GM23338 (cell line): Measurements from ENCODE around the gene HLA-DOA. TPM values are rescaled to one million over a fixed set of nuclear protein-coding genes. Genes with fewer than 3 reads are reported as not detected.

Source experiments
- ATAC-seq: fragments of 200-7000 bp; cut with Tn5 transposase; 3 replicates; pipeline ENCODE4 v1.9.1; 2020
- DNase-seq: peaks from one replicate; pipeline ENCODE4 v3.0.0-alpha.2; 2015; ENCODE audit warnings: low spot score
- H2AFZ ChIP-seq: fragments of 200-600 bp; sonication (generic); 2 replicates; pipeline ENCODE4 v1.8.0; 2016; ENCODE audit warnings: antibody characterized with exemption, mild to moderate bottlenecking, moderate library complexity
- H3F3A ChIP-seq: fragments of 200-600 bp; sonication (generic); replicated peaks from 2 replicates; pipeline ENCODE4 v1.8.0; 2017; ENCODE audit warnings: antibody characterized with exemption, mixed run types, low read depth
- H3K27ac ChIP-seq: fragments of 200-600 bp; sonication (generic); 2 replicates; pipeline ENCODE4 v1.6.1; 2016; ENCODE audit warnings: low read depth
- H3K27me3 ChIP-seq: fragments of 200-600 bp; sonication (generic); 2 replicates; pipeline ENCODE4 v1.8.0; 2016; ENCODE audit warnings: mild to moderate bottlenecking, mixed run types, moderate library complexity; ENCODE audit not compliant: insufficient read depth
- H3K36me3 ChIP-seq: fragments of 200-600 bp; sonication (generic); 2 replicates; pipeline ENCODE4 v1.8.0; 2016; ENCODE audit warnings: mild to moderate bottlenecking; ENCODE audit not compliant: insufficient read depth
- H3K4me1 ChIP-seq: fragments of 200-600 bp; sonication (generic); 2 replicates; pipeline ENCODE4 v1.8.0; 2016; ENCODE audit warnings: mild to moderate bottlenecking, moderate library complexity; ENCODE audit not compliant: insufficient read depth
- H3K4me2 ChIP-seq: fragments of 200-600 bp; sonication (generic); 2 replicates; pipeline ENCODE4 v1.7.1; 2017; ENCODE audit warnings: mixed run types
- H3K4me3 ChIP-seq: fragments of 200-600 bp; sonication (generic); 2 replicates; pipeline ENCODE4 v1.6.1; 2016; ENCODE audit warnings: mixed run types
- H3K79me2 ChIP-seq: fragments of 200-600 bp; sonication (generic); replicated peaks from 2 replicates; pipeline ENCODE4 v1.8.0; 2017; ENCODE audit warnings: mild to moderate bottlenecking; ENCODE audit not compliant: insufficient read depth
- H3K9me2 ChIP-seq: fragments of 200-600 bp; sonication (generic); 2 replicates; pipeline ENCODE4 v1.8.0; 2017; ENCODE audit not compliant: insufficient read depth
- H4K20me1 ChIP-seq: fragments of 200-600 bp; sonication (generic); replicated peaks from 2 replicates; pipeline ENCODE4 v1.8.0; 2017; ENCODE audit warnings: mild to moderate bottlenecking; ENCODE audit not compliant: insufficient read depth
- H3K27ac Mint-ChIP-seq: 2 replicates; pipeline ENCODE4 v1.8.0; 2020; ENCODE audit warnings: inconsistent platforms, mild to moderate bottlenecking, moderate library complexity, mixed read lengths
- H3K27me3 Mint-ChIP-seq: 3 replicates; pipeline ENCODE4 v1.8.0; 2022; ENCODE audit warnings: low read depth, mild to moderate bottlenecking, moderate library complexity, mixed read lengths, inconsistent platforms; ENCODE audit not compliant: insufficient read depth, poor library complexity
- H3K36me3 Mint-ChIP-seq: 3 replicates; pipeline ENCODE4 v1.8.0; 2021; ENCODE audit warnings: low read depth, mild to moderate bottlenecking, inconsistent platforms, moderate library complexity, mixed read lengths
- H3K4me1 Mint-ChIP-seq: 3 replicates; pipeline ENCODE4 v1.8.0; 2020; ENCODE audit warnings: mild to moderate bottlenecking, inconsistent platforms, mixed read lengths
- H3K4me3 Mint-ChIP-seq: 3 replicates; pipeline ENCODE4 v1.8.0; 2021; ENCODE audit warnings: moderate library complexity, mild to moderate bottlenecking, inconsistent platforms, mixed read lengths
- H3K9me3 Mint-ChIP-seq: 3 replicates; pipeline ENCODE4 v1.8.0; 2020; ENCODE audit warnings: moderate library complexity, mild to moderate bottlenecking, inconsistent platforms, mixed read lengths
- CREB1 ChIP-seq: fragments of 250-450 bp; sonication (Bioruptor Pico); IDR thresholded peaks from 2 replicates; pipeline ENCODE4 v1.5.0; 2020; ENCODE audit warnings: low read depth, mild to moderate bottlenecking, moderate library complexity
- ETS1 ChIP-seq: IDR thresholded peaks from 2 replicates; pipeline ENCODE4 v1.6.1; 2016; ENCODE audit warnings: antibody characterized with exemption
- EZH2 ChIP-seq: fragments of 200-600 bp; sonication (generic); IDR thresholded peaks from one replicate; pipeline ENCODE4 v1.8.0; 2017; ENCODE audit warnings: antibody characterized with exemption, mild to moderate bottlenecking, low read depth; ENCODE audit not compliant: unreplicated experiment
- EZH2phosphoT487 ChIP-seq: fragments of 200-600 bp; sonication (generic); IDR thresholded peaks from one replicate; pipeline ENCODE4 v1.8.1; 2018; ENCODE audit warnings: antibody characterized with exemption; ENCODE audit not compliant: unreplicated experiment
- JUNB ChIP-seq: IDR thresholded peaks from one replicate; pipeline ENCODE4 v1.6.1; 2016; ENCODE audit warnings: antibody characterized with exemption; ENCODE audit not compliant: unreplicated experiment
- NANOG ChIP-seq: IDR thresholded peaks from 2 replicates; pipeline ENCODE4 v1.6.1; 2016; ENCODE audit warnings: antibody characterized with exemption, borderline replicate concordance
- POLR2AphosphoS5 ChIP-seq: IDR thresholded peaks from 2 replicates; pipeline ENCODE4 v1.6.1; 2016; ENCODE audit warnings: antibody characterized with exemption, low read depth
- STAT1 ChIP-seq: IDR thresholded peaks from one replicate; pipeline ENCODE4 v1.6.1; 2016; ENCODE audit warnings: antibody characterized with exemption; ENCODE audit not compliant: unreplicated experiment
- polyA plus RNA-seq: library from polyadenylated mRNA; unstranded; fragments of >200 nt; fragmentation: Nextera tagmentation; extraction: Ambion mirVana; gene quantifications from 2 replicates; pipeline ENCODE4 v1.2.1, GENCODE V29; 2016
- total RNA-seq: library from RNA; depleted of rRNA; stranded (reverse); fragments of >200 nt; shearing (Covaris generic); gene quantifications from 2 replicates; pipeline ENCODE4 v1.2.3, GENCODE V29; 2014; rRNA removed
- TF ChIP-seq, protein P1 (sequence below): fragments of 250-450 bp; sonication (Bioruptor Pico); IDR thresholded peaks from 2 replicates; pipeline ENCODE4 v1.5.0; 2020; ENCODE audit warnings: mild to moderate bottlenecking, moderate library complexity

The HLA-DOA gene
- total and polyA plus RNA-seq, 2 experiments from 2014 or later, result 4.8 to 30.5 TPM

DNA sequence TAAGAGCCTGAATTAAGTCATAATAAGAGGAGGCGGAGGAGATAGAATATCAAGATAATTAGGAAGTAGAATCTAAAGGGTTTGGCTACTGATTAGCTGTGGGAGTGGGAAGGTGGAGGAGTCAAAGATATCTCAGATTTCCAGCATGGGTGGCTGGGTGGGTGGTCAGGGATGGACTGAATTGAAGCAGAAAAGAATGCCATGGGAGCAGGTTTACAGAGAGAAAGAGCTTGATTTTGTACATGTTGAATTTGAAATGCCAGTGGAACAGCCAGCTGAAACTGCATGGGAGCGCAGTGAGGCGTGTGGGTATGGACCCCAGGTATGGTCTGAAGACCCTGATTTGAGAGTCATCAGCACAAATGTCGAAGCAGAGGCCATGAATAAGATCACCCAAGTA lies 55.1 kb downstream of the HLA-DOA start:
- TF ChIP-seq, protein P1, sequence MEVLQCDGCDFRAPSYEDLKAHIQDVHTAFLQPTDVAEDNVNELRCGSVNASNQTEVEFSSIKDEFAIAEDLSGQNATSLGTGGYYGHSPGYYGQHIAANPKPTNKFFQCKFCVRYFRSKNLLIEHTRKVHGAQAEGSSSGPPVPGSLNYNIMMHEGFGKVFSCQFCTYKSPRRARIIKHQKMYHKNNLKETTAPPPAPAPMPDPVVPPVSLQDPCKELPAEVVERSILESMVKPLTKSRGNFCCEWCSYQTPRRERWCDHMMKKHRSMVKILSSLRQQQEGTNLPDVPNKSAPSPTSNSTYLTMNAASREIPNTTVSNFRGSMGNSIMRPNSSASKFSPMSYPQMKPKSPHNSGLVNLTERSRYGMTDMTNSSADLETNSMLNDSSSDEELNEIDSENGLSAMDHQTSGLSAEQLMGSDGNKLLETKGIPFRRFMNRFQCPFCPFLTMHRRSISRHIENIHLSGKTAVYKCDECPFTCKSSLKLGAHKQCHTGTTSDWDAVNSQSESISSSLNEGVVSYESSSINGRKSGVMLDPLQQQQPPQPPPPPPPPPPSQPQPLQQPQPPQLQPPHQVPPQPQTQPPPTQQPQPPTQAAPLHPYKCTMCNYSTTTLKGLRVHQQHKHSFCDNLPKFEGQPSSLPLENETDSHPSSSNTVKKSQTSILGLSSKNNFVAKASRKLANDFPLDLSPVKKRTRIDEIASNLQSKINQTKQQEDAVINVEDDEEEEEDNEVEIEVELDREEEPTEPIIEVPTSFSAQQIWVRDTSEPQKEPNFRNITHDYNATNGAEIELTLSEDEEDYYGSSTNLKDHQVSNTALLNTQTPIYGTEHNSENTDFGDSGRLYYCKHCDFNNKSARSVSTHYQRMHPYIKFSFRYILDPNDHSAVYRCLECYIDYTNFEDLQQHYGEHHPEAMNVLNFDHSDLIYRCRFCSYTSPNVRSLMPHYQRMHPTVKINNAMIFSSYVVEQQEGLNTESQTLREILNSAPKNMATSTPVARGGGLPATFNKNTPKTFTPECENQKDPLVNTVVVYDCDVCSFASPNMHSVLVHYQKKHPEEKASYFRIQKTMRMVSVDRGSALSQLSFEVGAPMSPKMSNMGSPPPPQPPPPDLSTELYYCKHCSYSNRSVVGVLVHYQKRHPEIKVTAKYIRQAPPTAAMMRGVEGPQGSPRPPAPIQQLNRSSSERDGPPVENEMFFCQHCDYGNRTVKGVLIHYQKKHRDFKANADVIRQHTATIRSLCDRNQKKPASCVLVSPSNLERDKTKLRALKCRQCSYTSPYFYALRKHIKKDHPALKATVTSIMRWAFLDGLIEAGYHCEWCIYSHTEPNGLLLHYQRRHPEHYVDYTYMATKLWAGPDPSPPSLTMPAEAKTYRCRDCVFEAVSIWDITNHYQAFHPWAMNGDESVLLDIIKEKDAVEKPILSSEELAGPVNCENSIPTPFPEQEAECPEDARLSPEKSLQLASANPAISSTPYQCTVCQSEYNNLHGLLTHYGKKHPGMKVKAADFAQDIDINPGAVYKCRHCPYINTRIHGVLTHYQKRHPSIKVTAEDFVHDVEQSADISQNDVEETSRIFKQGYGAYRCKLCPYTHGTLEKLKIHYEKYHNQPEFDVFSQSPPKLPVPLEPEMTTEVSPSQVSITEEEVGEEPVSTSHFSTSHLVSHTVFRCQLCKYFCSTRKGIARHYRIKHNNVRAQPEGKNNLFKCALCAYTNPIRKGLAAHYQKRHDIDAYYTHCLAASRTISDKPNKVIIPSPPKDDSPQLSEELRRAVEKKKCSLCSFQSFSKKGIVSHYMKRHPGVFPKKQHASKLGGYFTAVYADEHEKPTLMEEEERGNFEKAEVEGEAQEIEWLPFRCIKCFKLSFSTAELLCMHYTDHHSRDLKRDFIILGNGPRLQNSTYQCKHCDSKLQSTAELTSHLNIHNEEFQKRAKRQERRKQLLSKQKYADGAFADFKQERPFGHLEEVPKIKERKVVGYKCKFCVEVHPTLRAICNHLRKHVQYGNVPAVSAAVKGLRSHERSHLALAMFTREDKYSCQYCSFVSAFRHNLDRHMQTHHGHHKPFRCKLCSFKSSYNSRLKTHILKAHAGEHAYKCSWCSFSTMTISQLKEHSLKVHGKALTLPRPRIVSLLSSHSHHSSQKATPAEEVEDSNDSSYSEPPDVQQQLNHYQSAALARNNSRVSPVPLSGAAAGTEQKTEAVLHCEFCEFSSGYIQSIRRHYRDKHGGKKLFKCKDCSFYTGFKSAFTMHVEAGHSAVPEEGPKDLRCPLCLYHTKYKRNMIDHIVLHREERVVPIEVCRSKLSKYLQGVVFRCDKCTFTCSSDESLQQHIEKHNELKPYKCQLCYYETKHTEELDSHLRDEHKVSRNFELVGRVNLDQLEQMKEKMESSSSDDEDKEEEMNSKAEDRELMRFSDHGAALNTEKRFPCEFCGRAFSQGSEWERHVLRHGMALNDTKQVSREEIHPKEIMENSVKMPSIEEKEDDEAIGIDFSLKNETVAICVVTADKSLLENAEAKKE (CRISPR knock-in tag), result no peak
- TF ChIP-seq CREB1 (no peak), JUNB (no peak), EZH2phosphoT487 (no peak), STAT1 (no peak), NANOG (no peak), POLR2AphosphoS5 (no peak), ETS1 (no peak), EZH2 (no peak)
- no peaks in the 10 kb centered on the region for H3K36me3 Mint-ChIP-seq

More for the DNA sequence above, 55.1 kb downstream of the HLA-DOA start:
- Histone ChIP-seq H3K9me2 (no peaks in the 10 kb centered on the region), H3K4me3 (no peak overlapping the region), H3K4me2 (no peak overlapping the region), H3K27me3 (no peaks in the 10 kb centered on the region), H4K20me1 (no peaks in the 10 kb centered on the region), H3K79me2 (no peaks in the 10 kb centered on the region), H3K36me3 (no peaks in the 10 kb centered on the region), H3K4me1 (peaks cover 8% of the 10 kb centered on the region; the same call in 1 of the 2 replicates), H2AFZ (no peak overlapping the region), H3K27ac (no peak overlapping the region), H3F3A (no peaks in the 10 kb centered on the region; the same call in 1 of the 2 replicates)
- Mint-ChIP-seq H3K4me1 (peaks cover 28% of the 10 kb centered on the region), H3K4me3 (no peak overlapping the region), H3K27me3 (no peaks in the 10 kb centered on the region), H3K9me3 (no peaks in the 10 kb centered on the region), H3K27ac (no peak overlapping the region)
- no peak for ATAC-seq
- DNase-seq, result no peak

Other genes starting within 250 kb of the HLA-DOA start
- gene HLA-DQB2, start 246.1 kb downstream of the HLA-DOA start, total RNA-seq, result not detected in 2 replicates
- gene HLA-DQB2, start 246.1 kb downstream of the HLA-DOA start, polyA plus RNA-seq, result 0.37 TPM in 1 of 2 replicates, not detected in the other
- gene HLA-DOB, start 192.6 kb downstream of the HLA-DOA start, total RNA-seq, result 0.23 TPM in 1 of 2 replicates, not detected in the other
- gene HLA-DOB, start 192.6 kb downstream of the HLA-DOA start, polyA plus RNA-seq, result not detected in 2 replicates
- 9.5 and 102 TPM in 2 replicates for gene TAP2, start 170.9 kb downstream of the HLA-DOA start, total RNA-seq
- gene TAP2, start 170.9 kb downstream of the HLA-DOA start, polyA plus RNA-seq, result 3.4 and 4.9 TPM in 2 replicates
- 16.5 and 20.2 TPM in 2 replicates for gene PSMB8, start 165.5 kb downstream of the HLA-DOA start, total RNA-seq
- gene PSMB8, start 165.5 kb downstream of the HLA-DOA start, polyA plus RNA-seq, result 27.1 and 27.6 TPM in 2 replicates
- 16.5 and 22.0 TPM in 2 replicates for gene TAP1, start 155.9 kb downstream of the HLA-DOA start, total RNA-seq
- 13.8 and 14.2 TPM in 2 replicates for gene TAP1, start 155.9 kb downstream of the HLA-DOA start, polyA plus RNA-seq
- gene PSMB9, start 155.4 kb downstream of the HLA-DOA start, total RNA-seq, result 2.8 TPM in 1 of 2 replicates, not detected in the other
- 5.5 and 6.2 TPM in 2 replicates for gene PSMB9, start 155.4 kb downstream of the HLA-DOA start, polyA plus RNA-seq
- gene HLA-DMB, start 68.6 kb downstream of the HLA-DOA start, total RNA-seq, result 1.3 and 1.6 TPM in 2 replicates
- gene HLA-DMB, start 68.6 kb downstream of the HLA-DOA start, polyA plus RNA-seq, result 0.70 and 1.4 TPM in 2 replicates
- 3.5 and 5.2 TPM in 2 replicates for gene HLA-DMA, start 56.5 kb downstream of the HLA-DOA start, total RNA-seq
- 6.2 and 8.1 TPM in 2 replicates for gene HLA-DMA, start 56.5 kb downstream of the HLA-DOA start, polyA plus RNA-seq
- gene BRD2, start 41.0 kb downstream of the HLA-DOA start, total RNA-seq, result 169 and 182 TPM in 2 replicates
- 81.9 and 84.9 TPM in 2 replicates for gene BRD2, start 41.0 kb downstream of the HLA-DOA start, polyA plus RNA-seq
- gene HLA-DPA1, start 64.1 kb upstream of the HLA-DOA start, total RNA-seq, result 6.6 and 6.9 TPM in 2 replicates
- gene HLA-DPA1, start 64.1 kb upstream of the HLA-DOA start, polyA plus RNA-seq, result 3.9 and 4.1 TPM in 2 replicates
- gene HLA-DPB1, start 66.4 kb upstream of the HLA-DOA start, total RNA-seq, result 32.1 and 37.6 TPM in 2 replicates
- gene HLA-DPB1, start 66.4 kb upstream of the HLA-DOA start, polyA plus RNA-seq, result 19.8 and 22.0 TPM in 2 replicates
- gene COL11A2, start 182.9 kb upstream of the HLA-DOA start, total RNA-seq, result 1.3 and 2.7 TPM in 2 replicates
- gene COL11A2, start 182.9 kb upstream of the HLA-DOA start, polyA plus RNA-seq, result 1.6 and 2.2 TPM in 2 replicates
- 11.3 and 11.6 TPM in 2 replicates for gene RXRB, start 191.1 kb upstream of the HLA-DOA start, total RNA-seq
- 6.7 and 6.9 TPM in 2 replicates for gene RXRB, start 191.1 kb upstream of the HLA-DOA start, polyA plus RNA-seq
- gene SLC39A7, start 191.3 kb upstream of the HLA-DOA start, total RNA-seq, result 75.9 and 79.9 TPM in 2 replicates
- 9.0 and 9.2 TPM in 2 replicates for gene SLC39A7, start 191.3 kb upstream of the HLA-DOA start, polyA plus RNA-seq
- 8.9 and 16.0 TPM in 2 replicates for gene HSD17B8, start 195.1 kb upstream of the HLA-DOA start, total RNA-seq
- gene HSD17B8, start 195.1 kb upstream of the HLA-DOA start, polyA plus RNA-seq, result 4.3 and 5.6 TPM in 2 replicates
- 8.0 and 16.0 TPM in 2 replicates for gene RING1, start 198.9 kb upstream of the HLA-DOA start, total RNA-seq
- 6.4 and 8.3 TPM in 2 replicates for gene RING1, start 198.9 kb upstream of the HLA-DOA start, polyA plus RNA-seq